SK-N-SH treated with all-trans-retinoic acid at 6 μM for 48 hours (cell line): ENCODE data around the gene TMBIM6.

Experiments used
- CREB5 ChIP-seq: fragments of 250-450 bp; sonication (Bioruptor Pico); IDR thresholded peaks from 2 replicates; pipeline ENCODE4 v1.5.1; 2020; ENCODE audit warnings: low read depth, mild to moderate bottlenecking, moderate library complexity
- ESRRG ChIP-seq: fragments of 250-450 bp; sonication (Bioruptor Pico); IDR thresholded peaks from 2 replicates; pipeline ENCODE4 v1.6.1; 2021; ENCODE audit warnings: mild to moderate bottlenecking
- ISL1 ChIP-seq: fragments of 250-450 bp; sonication (Bioruptor Pico); IDR thresholded peaks from 2 replicates; pipeline ENCODE4 v2.1.2; 2022; ENCODE audit warnings: mild to moderate bottlenecking, moderate library complexity
- PATZ1 ChIP-seq: fragments of 250-450 bp; sonication (Bioruptor Pico); IDR thresholded peaks from 2 replicates; pipeline ENCODE4 v1.8.0; 2020; ENCODE audit warnings: mild to moderate bottlenecking, moderate library complexity, borderline replicate concordance
- POU6F1 ChIP-seq: fragments of 250-450 bp; sonication (Bioruptor Pico); IDR thresholded peaks from 2 replicates; pipeline ENCODE4 v1.8.0; 2021; ENCODE audit warnings: low read depth, mild to moderate bottlenecking, moderate library complexity, borderline replicate concordance
- PPARA ChIP-seq: fragments of 250-450 bp; sonication (Bioruptor Pico); IDR thresholded peaks from 2 replicates; pipeline ENCODE4 v1.5.0; 2020; ENCODE audit warnings: mild to moderate bottlenecking, borderline replicate concordance
- RARB ChIP-seq: fragments of 250-450 bp; sonication (Bioruptor Pico); IDR thresholded peaks from 2 replicates; pipeline ENCODE4 v1.8.0; 2021; ENCODE audit warnings: mild to moderate bottlenecking, moderate library complexity
- SNAI2 ChIP-seq: fragments of 250-450 bp; sonication (Bioruptor Pico); IDR thresholded peaks from 2 replicates; pipeline ENCODE4 v1.5.0; 2020; ENCODE audit warnings: mild to moderate bottlenecking, moderate library complexity
- TCF4 ChIP-seq: fragments of 250-450 bp; sonication (Bioruptor Pico); IDR thresholded peaks from 2 replicates; pipeline ENCODE4 v1.8.0; 2021; ENCODE audit warnings: mild to moderate bottlenecking, moderate library complexity, borderline replicate concordance
- ZC3H10 ChIP-seq: fragments of 250-450 bp; sonication (Bioruptor Pico); IDR thresholded peaks from 2 replicates; pipeline ENCODE4 v1.5.1; 2021; ENCODE audit warnings: mild to moderate bottlenecking, moderate library complexity
- ZFP3 ChIP-seq: fragments of 250-450 bp; sonication (Bioruptor Pico); IDR thresholded peaks from 2 replicates; pipeline ENCODE4 v1.5.0; 2020; ENCODE audit warnings: mild to moderate bottlenecking, moderate library complexity
- ZFP30 ChIP-seq: fragments of 450-650 bp; formaldehyde crosslinking; IDR thresholded peaks from 2 replicates; pipeline ENCODE4 v1.5.0; 2022; ENCODE audit warnings: mild to moderate bottlenecking, moderate library complexity
- ZNF70 ChIP-seq: fragments of 450-650 bp; formaldehyde crosslinking; IDR thresholded peaks from 2 replicates; pipeline ENCODE4 v1.5.0; 2020; ENCODE audit warnings: mild to moderate bottlenecking, moderate library complexity
- ZNF8 ChIP-seq: fragments of 450-650 bp; formaldehyde crosslinking; IDR thresholded peaks from 2 replicates; pipeline ENCODE4 v1.5.0; 2020; ENCODE audit warnings: mild to moderate bottlenecking, moderate library complexity

- TF ChIP-seq PPARA (CRISPR knock-in tag): no peak
- TF ChIP-seq ZC3H10 (CRISPR knock-in tag): no peak
- no peak for TF ChIP-seq SNAI2 (CRISPR knock-in tag)
- TF ChIP-seq POU6F1 (CRISPR knock-in tag): no peak
- no peak for TF ChIP-seq ZFP30 (CRISPR knock-in tag)
- no peak for TF ChIP-seq CREB5
- TF ChIP-seq TCF4 (CRISPR knock-in tag): no peak
- no peak for TF ChIP-seq RARB (CRISPR knock-in tag)
- TF ChIP-seq PATZ1 (CRISPR knock-in tag): no peak
- no peak for TF ChIP-seq ZNF70 (CRISPR knock-in tag)
- TF ChIP-seq ZFP3: no peak
- no peak for TF ChIP-seq ISL1
- TF ChIP-seq ESRRG: no peak
- TF ChIP-seq ZNF8 (CRISPR knock-in tag): no peak
Measured at GRCh38 chr12:49702009-49702408, 39.3 kb upstream of the TMBIM6 start.
